HG03095 (cell line): ENCODE measurements around the gene ZP3.
"Not testable (repeated sequence)": the region's sequence is repeated elsewhere in the genome, so short reads cannot be mapped to it uniquely, and the experiment has no call there.

Experiments used
- ATAC-seq: cut with Tn5 transposase; IDR thresholded peaks from one replicate; pipeline ENCODE4 v1.9.1; 2021; ENCODE audit warnings: moderate library complexity; ENCODE audit not compliant: unreplicated experiment

Gene ZP3

DNA sequence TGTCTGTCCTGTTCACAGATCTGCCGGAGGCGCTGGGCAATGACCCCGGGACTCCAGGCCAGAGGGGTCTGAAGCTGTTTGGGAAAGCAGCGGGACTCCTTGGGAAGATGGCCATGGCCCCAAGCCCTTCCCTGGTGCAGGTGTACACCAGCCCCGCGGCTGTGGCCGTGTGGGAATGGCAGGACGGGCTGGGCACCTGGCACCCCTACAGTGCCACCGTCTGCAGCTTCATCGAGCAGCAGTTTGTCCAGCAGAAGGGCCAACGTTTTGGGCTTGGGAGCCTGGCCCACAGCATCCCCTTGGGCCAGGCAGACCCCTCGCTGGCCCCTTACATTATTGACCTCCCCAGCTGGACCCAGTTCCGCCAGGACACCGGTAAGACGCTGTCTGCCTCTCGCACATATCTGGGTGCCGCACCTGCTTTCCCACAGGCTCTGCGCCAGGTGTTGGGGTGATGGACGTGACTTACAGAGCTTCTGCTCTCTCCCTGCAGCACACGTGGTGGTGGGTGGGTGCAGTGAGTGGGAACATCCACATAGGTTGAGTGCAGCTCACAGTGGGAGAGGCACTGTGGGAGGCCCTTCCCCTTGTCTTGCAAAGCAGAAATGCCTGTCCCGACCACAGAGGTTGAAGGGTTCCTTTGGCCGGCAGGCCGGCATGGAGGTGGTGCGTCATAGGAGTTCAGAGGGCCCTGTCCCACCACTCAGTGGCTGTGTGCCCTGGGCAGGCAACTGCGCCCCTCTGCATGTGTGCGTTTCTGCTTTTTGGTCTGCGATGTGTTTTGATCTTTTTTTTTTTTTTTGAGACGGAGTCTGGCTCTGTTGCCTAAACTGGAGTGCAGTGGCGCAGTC is 55.9 kb downstream of the ZP3 start:
- ATAC-seq: not testable (repeated sequence)

DNA sequence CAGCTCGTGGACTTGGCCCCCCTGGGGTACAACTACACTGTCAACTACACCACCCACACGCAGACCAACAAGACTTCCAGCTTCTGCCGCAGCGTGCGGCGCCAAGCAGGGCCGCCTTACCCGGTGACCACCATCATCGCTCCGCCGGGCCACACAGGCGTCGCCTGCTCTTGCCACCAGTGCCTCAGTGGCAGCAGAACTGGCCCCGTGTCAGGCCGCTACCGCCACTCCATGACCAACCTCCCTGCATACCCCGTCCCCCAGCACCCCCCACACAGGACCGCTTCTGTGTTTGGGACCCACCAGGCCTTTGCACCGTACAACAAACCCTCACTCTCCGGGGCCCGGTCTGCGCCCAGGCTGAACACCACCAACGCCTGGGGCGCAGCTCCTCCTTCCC is 57.9 kb downstream of the ZP3 start:
- not testable (repeated sequence) for ATAC-seq

DNA sequence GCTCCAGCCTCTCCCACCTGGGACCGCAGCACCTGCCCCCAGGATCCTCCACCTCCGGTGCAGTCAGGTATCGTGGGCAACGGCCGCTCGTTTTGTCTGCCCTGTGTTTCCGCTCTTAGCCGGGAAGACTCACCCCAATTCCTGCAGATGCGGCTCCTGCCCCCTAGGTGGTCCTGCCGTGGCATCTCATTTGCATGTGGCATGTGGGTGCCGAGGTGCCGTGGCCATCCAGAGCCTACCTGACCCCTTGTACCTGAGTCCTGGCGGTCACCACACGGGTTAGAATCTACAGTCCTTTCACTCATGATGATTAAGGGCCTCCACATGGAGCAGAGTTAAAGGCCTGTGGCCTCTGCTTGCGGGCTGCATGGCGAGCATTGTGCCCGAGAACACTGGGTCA is 58.3 kb downstream of the ZP3 start:
- not testable (repeated sequence) for ATAC-seq

- ATAC-seq: not testable (repeated sequence)
These were observed 59.7 kb downstream of the ZP3 start for GRCh38 chr7:76484456-76484855.

GRCh38 chr7:76485822-76486610 is 61.3 kb downstream of the ZP3 start:
- peak; percentile 9 for ATAC-seq

GRCh38 chr7:76486618-76487017 is 61.9 kb downstream of the ZP3 start:
- ATAC-seq: peak; percentile 99

- ATAC-seq: not testable (repeated sequence)
These were observed 63.2 kb downstream of the ZP3 start for GRCh38 chr7:76487969-76488368.
